ENCODE measurements around the gene EYA2. TPM values are rescaled to one million over a fixed set of nuclear protein-coding genes. Genes with fewer than 3 reads are reported as not detected.

Gene EYA2
- total and polyA plus RNA-seq, 2 of the 4 experiments (the other 2 are of a cell fraction) = 2.3 to 5.4 TPM

GRCh38 chr20:47167846-47168245 lies 273.2 kb downstream of the EYA2 start:
- no peak overlapping the region for H3K27ac ChIP-seq (ENCODE audit: insufficient read depth, low read length)
- H3K27me3 ChIP-seq (ENCODE audit: control insufficient read depth, insufficient read depth, low read length) = no peaks in the 10 kb centered on the region
- H2BK20ac ChIP-seq (ENCODE audit: low read depth, low read length) = no peak overlapping the region
- no peaks in the 10 kb centered on the region for H4K20me1 ChIP-seq (ENCODE audit: insufficient read depth, low read length)
- H2BK120ac ChIP-seq (ENCODE audit: low read depth, low read length) = no peak overlapping the region
- TF ChIP-seq ELK1 (IDR thresholded peaks at IDR 0.05; ENCODE audit: borderline replicate concordance, low read depth, low read length) (no peak), CTCF (conservative IDR thresholded peaks at IDR 0.05; ENCODE audit: low read depth, low read length) (no peak), MXI1 (IDR thresholded peaks at IDR 0.05; ENCODE audit: borderline replicate concordance, low read depth, low read length) (no peak), RFX5 (IDR thresholded peaks at IDR 0.05; ENCODE audit: low read depth, low read length) (no peak), RCOR1 (IDR thresholded peaks at IDR 0.05; ENCODE audit: insufficient replicate concordance, low read length) (no peak), RAD21 (IDR thresholded peaks at IDR 0.05; ENCODE audit: low read length) (no peak), FOS (IDR thresholded peaks at IDR 0.05; ENCODE audit: low read depth, low read length) (no peak), SMC3 (IDR thresholded peaks at IDR 0.05; ENCODE audit: low read depth, low read length) (no peak), CHD1 (IDR thresholded peaks at IDR 0.05; ENCODE audit: low read depth, low read length) (no peak), POLR2A (IDR thresholded peaks at IDR 0.05; ENCODE audit: low read depth, low read length) (no peak), CEBPB (IDR thresholded peaks at IDR 0.05; ENCODE audit: low read depth, low read length) (no peak), MAZ (IDR thresholded peaks at IDR 0.05; ENCODE audit: borderline replicate concordance, low read depth, low read length) (no peak), USF2 (IDR thresholded peaks at IDR 0.05; ENCODE audit: low read depth, low read length) (no peak), BHLHE40 (IDR thresholded peaks at IDR 0.05; ENCODE audit: low read depth, low read length) (no peak), NFE2L2 (IDR thresholded peaks at IDR 0.05; ENCODE audit: low read depth, low read length) (no peak), MAFK (IDR thresholded peaks at IDR 0.05; ENCODE audit: low read depth, low read length) (no peak)
- POLR2A ChIA-PET (ENCODE audit: unreplicated experiment) = no interaction called here
- H3K4me1 ChIP-seq (ENCODE audit: control insufficient read depth, insufficient read depth, low read length) = peaks cover 3% of the 10 kb centered on the region; the same call in 1 of the 2 replicates
- no peak overlapping the region for H4K8ac ChIP-seq (ENCODE audit: low read depth in 2 of 2, low read length in 2 of 2)
- 90% methylated on average over 4 of the region's 9 CpGs; no CpG with 5 or more reads in 1 of the 2 experiments for WGBS, 2 experiments (ENCODE audit: extremely low coverage in 2 of 2, insufficient read length in 1 of 2)
- CTCF ChIA-PET = no interaction called here
- H3K9ac ChIP-seq (ENCODE audit: low read depth, low read length) = no peak overlapping the region
- peaks cover 1% of the 10 kb centered on the region; the same call in 1 of the 2 replicates for H3K36me3 ChIP-seq (ENCODE audit: control insufficient read depth, insufficient read depth, low read length)
- in situ Hi-C loops (cut with MboI; ENCODE audit: low sequenced_read_pairs) (no loop called here), intact Hi-C loops (cut with micrococcal nuclease) (no loop called here), dilution Hi-C loops (cut with HindIII; ENCODE audit: low sequenced_read_pairs, unreplicated experiment) (no loop called here)
- no peaks in the 10 kb centered on the region for H3K79me1 ChIP-seq (ENCODE audit: low read depth in 1 of 2, low read length in 2 of 2)
- H3K56ac ChIP-seq (ENCODE audit: extremely low read depth, insufficient read depth, low read length) = no peak overlapping the region
- no peak overlapping the region for H4K91ac ChIP-seq (ENCODE audit: insufficient read depth, low read depth, low read length)
- H3K9me1 ChIP-seq (ENCODE audit: insufficient read depth, low read length) = 0 out of 2 replicates have a peak, but pooled peaks cover 5% of the 10 kb centered on the region
- no peak for ATAC-seq (ENCODE audit: low read depth)
- H3K4ac ChIP-seq (ENCODE audit: low read depth, low read length) = no peak overlapping the region
- no peak for DNase-seq
- H3K9me3 ChIP-seq (ENCODE audit: control insufficient read depth, insufficient read depth, low read length) = no peaks in the 10 kb centered on the region
- H3K18ac ChIP-seq (ENCODE audit: low read depth, low read length) = no peak overlapping the region
- H2AK5ac ChIP-seq (ENCODE audit: low read depth, low read length) = no peak overlapping the region
- BruUV-seq (replicated peaks) = no TSS peak
- no peak overlapping the region for H2AK9ac ChIP-seq (replicated peaks; ENCODE audit: low read depth, low read length, poor library complexity)
- H3K4me3 ChIP-seq (ENCODE audit: insufficient read depth, low read depth, low read length) = no peak overlapping the region
- H2BK5ac ChIP-seq (ENCODE audit: low read depth, low read length, poor library complexity, severe bottlenecking) = no peak overlapping the region
- H2AFZ ChIP-seq (replicated peaks; ENCODE audit: low read length, poor library complexity) = no peak overlapping the region
- no peak overlapping the region for H2BK15ac ChIP-seq (ENCODE audit: low read depth, low read length)
- no peak overlapping the region for H3K14ac ChIP-seq (replicated peaks; ENCODE audit: low read depth, low read length)
- H3K4me2 ChIP-seq (ENCODE audit: low read depth, low read length) = no peak overlapping the region
- H3K23ac ChIP-seq (ENCODE audit: low read depth, low read length) = no peak overlapping the region
- no peak overlapping the region for H4K5ac ChIP-seq (ENCODE audit: low read depth, low read length)

Measured in IMR-90 (cell line).